GM12878 (cell line): ENCODE results near the gene CLASP2. TPM values are rescaled to one million over a fixed set of nuclear protein-coding genes. Genes with fewer than 3 reads are reported as not detected.

ENCODE experiments used
- ATAC-seq: fragments of 200-7000 bp; cut with Tn5 transposase; 3 replicates; pipeline ENCODE4 v1.9.1; 2020; ENCODE audit warnings: mild to moderate bottlenecking, moderate library complexity
- BruUV-seq: library from RNA; stranded (reverse); fragments of 400-500 nt; replicated peaks from 2 replicates; lab custom pipeline; 2021; lab: Mats Ljungman, UMichigan
- CTCF ChIA-PET: fragments of 300-600 bp; sonication (Branson Sonifier 250); formaldehyde crosslinking; extraction: SDS; loops from one replicate; lab custom pipeline; 2021; ENCODE audit warnings: inconsistent platforms; lab: Yijun Ruan, JAX
- POLR2A ChIA-PET: fragments of 350-600 bp; formaldehyde crosslinking; extraction: SDS; loops from one replicate; lab custom pipeline; 2021; ENCODE audit warnings: inconsistent platforms; lab: Charles Lee
- RAD21 ChIA-PET: fragments of 300-600 bp; sonication (Branson Sonifier 250); formaldehyde crosslinking; loops from one replicate; lab custom pipeline; 2023; ENCODE audit warnings: antibody characterized with exemption; ENCODE audit not compliant: unreplicated experiment; lab: Charles Lee
- SMC1A ChIA-PET: fragments of 300-600 bp; sonication (Branson Sonifier 250); formaldehyde crosslinking; loops from one replicate; lab custom pipeline; 2023; ENCODE audit not compliant: unreplicated experiment, uncharacterized antibody; lab: Charles Lee
- DNase-seq: peaks from one replicate; pipeline ENCODE4 v3.0.0-alpha.2; 2011; ENCODE audit warnings: low read depth, low spot score
- FAIRE-seq: peaks from 3 replicates; lab custom pipeline; 2011; peaks lifted over from hg19 to GRCh38; lab: Jason Lieb, UNC
- H2AFZ ChIP-seq: 2 replicates; pipeline ENCODE4 v1.6.0; 2011; ENCODE audit warnings: low read depth, low read length, control low read depth; ENCODE audit not compliant: control insufficient read depth
- H3K27ac ChIP-seq: 2 replicates; pipeline ENCODE4 v1.5.1; 2011; ENCODE audit warnings: control low read depth; ENCODE audit not compliant: control insufficient read depth, insufficient read depth
- H3K27me3 ChIP-seq, 2 experiments: replicated peaks in 1 of 2; 2 replicates each; pipeline versions ENCODE4 v1.6.0 to v1.6.1; 2011; ENCODE audit warnings: low read length in 1 of 2; ENCODE audit not compliant: control insufficient read depth in 2 of 2, insufficient read depth in 2 of 2
- H3K36me3 ChIP-seq, 2 experiments: 2 replicates each; pipeline ENCODE4 v1.5.1; 2011; ENCODE audit warnings: low read length in 1 of 2; ENCODE audit not compliant: control insufficient read depth in 2 of 2, insufficient read depth in 2 of 2
- H3K4me1 ChIP-seq: 2 replicates; pipeline ENCODE4 v1.6.1; 2011; ENCODE audit warnings: mild to moderate bottlenecking, low read length, moderate library complexity, mixed read lengths; ENCODE audit not compliant: control insufficient read depth, insufficient read depth
- H3K4me2 ChIP-seq: 2 replicates; pipeline ENCODE4 v1.6.0; 2011; ENCODE audit warnings: control low read depth; ENCODE audit not compliant: control insufficient read depth, insufficient read depth
- H3K4me3 ChIP-seq: fragments of 200-600 bp; sonication (generic); 2 replicates; pipeline ENCODE4 v1.5.1; 2016
- H3K79me2 ChIP-seq: 2 replicates; pipeline ENCODE4 v1.6.0; 2011; ENCODE audit warnings: low read length; ENCODE audit not compliant: control insufficient read depth, insufficient read depth
- H3K9ac ChIP-seq: 2 replicates; pipeline ENCODE4 v1.8.0; 2011; ENCODE audit warnings: low read length, control low read depth, mixed read lengths; ENCODE audit not compliant: control insufficient read depth, insufficient read depth
- H3K9me3 ChIP-seq: replicated peaks from 3 replicates; pipeline ENCODE4 v1.5.1; 2011; ENCODE audit warnings: mild to moderate bottlenecking, low read length; ENCODE audit not compliant: control insufficient read depth, insufficient read depth
- H4K20me1 ChIP-seq: 2 replicates; pipeline ENCODE4 v1.6.0; 2011; ENCODE audit not compliant: control insufficient read depth, insufficient read depth
- ATF7 ChIP-seq: fragments of 450-650 bp; IDR thresholded peaks from 2 replicates; pipeline ENCODE4 v1.6.1; 2016; ENCODE audit warnings: low read depth, mild to moderate bottlenecking
- CTCF ChIP-seq, 3 experiments: IDR thresholded peaks in 2 of 3; conservative IDR thresholded peaks in 1 of 3; 2 replicates each; pipeline ENCODE4 v1.5.1; 2011; ENCODE audit warnings: low read depth in 3 of 3, low read length in 3 of 3, mild to moderate bottlenecking in 3 of 3, control low read depth in 2 of 3, moderate library complexity in 2 of 3, inconsistent platforms in 1 of 3, mixed read lengths in 1 of 3; ENCODE audit not compliant: control insufficient read depth in 2 of 3, insufficient read depth in 1 of 3; ENCODE audit errors: extremely low read depth in 1 of 3
- JUND ChIP-seq: IDR thresholded peaks from 2 replicates; pipeline ENCODE4 v1.6.1; 2012; ENCODE audit warnings: low read depth, mild to moderate bottlenecking, low read length, improper control_type of control experiment, moderate library complexity
- SIX5 ChIP-seq: IDR thresholded peaks from 2 replicates; pipeline ENCODE4 v1.6.1; 2011; ENCODE audit warnings: mild to moderate bottlenecking, low read depth, low read length, moderate library complexity; ENCODE audit not compliant: severe bottlenecking
- TCF12 ChIP-seq: IDR thresholded peaks from 2 replicates; pipeline ENCODE4 v1.6.1; 2011; ENCODE audit warnings: low read depth, mild to moderate bottlenecking, low read length
- ZNF622 ChIP-seq: fragments of 450-650 bp; IDR thresholded peaks from 2 replicates; pipeline ENCODE4 v1.6.1; 2017; ENCODE audit warnings: mild to moderate bottlenecking, inconsistent platforms
- WGBS: methylation state at CpG from one replicate; pipeline ENCODE4 v1.1.6; 2016; ENCODE audit warnings: low lambda C conversion rate; ENCODE audit not compliant: insufficient replicate concordance, insufficient coverage; ENCODE audit errors: missing lambda C conversion rate; 5-methylcytosine and 5-hydroxymethylcytosine counted together
- in situ Hi-C: fragments of 300-500 bp; cut with MboI; formaldehyde crosslinking; loops from 9 replicates; pipeline ENCODE4 v1.14.3; 2018; ENCODE audit warnings: mixed read lengths
- intact Hi-C: fragments of 100-400 bp; cut with micrococcal nuclease; formaldehyde crosslinking; loops from one replicate; pipeline ENCODE4 v1.14.2; 2022; ENCODE audit not compliant: unreplicated experiment
- polyA plus RNA-seq, 11 experiments: library from polyadenylated mRNA; depleted of rRNA in 4 of 11; unstranded in 6 of 11; stranded (reverse) in 5 of 11; fragments of >200 nt; fragmentation: Nextera tagmentation in 4 of 11; fragmentation: Illumina TruSeq in 1 of 11; extraction: Ambion mirVana in 4 of 11; extraction: Trizol in 1 of 11; gene quantifications; 1 replicate in 1 of 11; 2 replicates in 10 of 11; pipeline versions ENCODE4 v1.2.1 to v1.2.3, GENCODE V29; 2011 to 2016; ENCODE audit warnings: inconsistent platforms in 2 of 11, missing spikeins in 2 of 11, low read depth in 1 of 11
- total RNA-seq, 4 experiments: library from RNA; depleted of rRNA in 3 of 4; stranded (reverse); fragments of >200 nt in 3 of 4; fragmentation: Illumina TruSeq in 1 of 4; extraction: Trizol in 1 of 4; gene quantifications; 2 replicates each; pipeline versions ENCODE4 v1.2.1 to v1.2.3, GENCODE V29; 2013 to 2021

The CLASP2 gene
- total and polyA plus RNA-seq, 10 of the 15 experiments (the other 5 are each of a cell fraction or from before 2014, with no cell fraction given) = 4.0 to 38.3 (median 26.8) TPM

GRCh38 chr3:33629219-33629618, 88.8 kb downstream of the CLASP2 start:
- no peaks in the 10 kb centered on the region for H3K9me3 ChIP-seq
- SMC1A ChIA-PET = interaction anchor here (0.6 to 1.1 kb wide), 2 partner anchors 15 to 105 kb away, joined by 3 to 5 read pairs; no protein-coding TSS in a partner anchor
- no peak for DNase-seq
- WGBS = 60% methylated on average over 1 of the region's 1 CpG
- H3K4me1 ChIP-seq = no peaks in the 10 kb centered on the region
- intact Hi-C loops = no loop called here
- no peak overlapping the region for H3K27ac ChIP-seq
- H3K27me3 ChIP-seq = no peaks in the 10 kb centered on the region
- in situ Hi-C loops = no loop called here
- H3K9ac ChIP-seq = no peak overlapping the region
- RAD21 ChIA-PET = interaction anchor here (1.0 kb wide), 1 partner anchor 76 kb away, joined by 3 read pairs; no protein-coding TSS in a partner anchor
- H2AFZ ChIP-seq = no peak overlapping the region
- CTCF ChIA-PET = interaction anchor here (0.6 to 6.9 kb wide), 4 partner anchors 28 to 857 kb away, joined by 3 to 55 read pairs (median 4); no protein-coding TSS in a partner anchor
- no peak for FAIRE-seq
- no peaks in the 10 kb centered on the region for H3K79me2 ChIP-seq
- no TSS peak for BruUV-seq
- TF ChIP-seq JUND = no peak
- no peak for TF ChIP-seq TCF12
- TF ChIP-seq ATF7 = no peak
- no peak for ATAC-seq
- no peak overlapping the region for H3K4me2 ChIP-seq
- POLR2A ChIA-PET = no interaction called here
- no peaks in the 10 kb centered on the region for H4K20me1 ChIP-seq
- H3K4me3 ChIP-seq = no peak overlapping the region
- H3K36me3 ChIP-seq = 0 out of 4 replicates have a peak, but pooled peaks cover 0 to 4% of the 10 kb centered on the region in 2 experiments

DNA sequence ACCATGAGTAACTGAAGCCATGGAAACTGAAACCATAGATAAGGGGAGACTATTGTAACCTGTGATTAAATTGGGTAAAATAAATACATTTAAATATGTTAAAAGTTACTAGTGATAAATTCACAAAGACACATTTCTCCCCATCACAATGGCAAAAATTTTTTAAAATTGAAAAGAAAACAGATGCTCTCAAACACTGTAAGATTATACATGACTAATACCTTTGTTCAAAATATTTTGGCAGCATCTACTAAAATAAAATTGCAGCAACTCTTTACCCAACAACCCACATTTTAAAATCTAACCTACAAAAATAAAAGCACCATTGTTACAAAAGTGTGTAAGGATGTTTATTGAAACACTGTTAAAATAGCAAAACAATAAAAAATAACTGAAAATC, 93.3 kb downstream of the CLASP2 start:
- ATAC-seq = no peak

More for the DNA sequence above, 93.3 kb downstream of the CLASP2 start:
- Histone ChIP-seq H3K36me3 (0 out of 4 replicates have a peak, but pooled peaks cover 0 to 7% of the 10 kb centered on the region in 2 experiments), H3K9me3 (no peaks in the 10 kb centered on the region), H3K9ac (no peak overlapping the region), H4K20me1 (no peaks in the 10 kb centered on the region), H3K79me2 (no peaks in the 10 kb centered on the region), H3K4me2 (no peak overlapping the region), H3K4me1 (no peaks in the 10 kb centered on the region), H3K4me3 (no peak overlapping the region), H2AFZ (no peak overlapping the region), H3K27me3 (no peaks in the 10 kb centered on the region), H3K27ac (no peak overlapping the region)
- intact Hi-C loops (no loop called here), in situ Hi-C loops (no loop called here)
- POLR2A ChIA-PET = no interaction called here
- TF ChIP-seq SIX5 = no peak
- TF ChIP-seq ZNF622 = no peak
- no peak for TF ChIP-seq CTCF (IDR thresholded peaks at IDR 0.05 in 2 of 3, conservative IDR thresholded peaks at IDR 0.05 in 1 of 3; ENCODE audit: control insufficient read depth in 2 of 3, extremely low read depth in 1 of 3, insufficient read depth in 1 of 3, low read depth in 3 of 3, low read length in 3 of 3)
- DNase-seq (no peak), FAIRE-seq (no peak)
- RAD21 ChIA-PET = no interaction called here
- SMC1A ChIA-PET = no interaction called here
- CTCF ChIA-PET = no interaction called here
- no TSS peak for BruUV-seq
